ENCODE results near the gene FUT7. TPM values are rescaled to one million over a fixed set of nuclear protein-coding genes. Genes with fewer than 3 reads are reported as not detected.

Gene FUT7
- total RNA-seq, 1 experiment from 2014 or later: not detected

GRCh38 chr9:137009217-137009616 is 22.7 kb downstream of the FUT7 start:
- Histone ChIP-seq H3K79me1 (ENCODE audit: insufficient read depth, low read depth, low read length, poor library complexity, severe bottlenecking) (no peaks in the 10 kb centered on the region), H2AK5ac (ENCODE audit: insufficient read length, low read length) (no peak overlapping the region), H3K4me2 (ENCODE audit: insufficient read depth, insufficient read length, low read length) (no peak overlapping the region), H3K9ac (ENCODE audit: extremely low read depth, insufficient read length, low read length) (no peak overlapping the region), H3K23me2 (ENCODE audit: insufficient read length, low read depth, low read length, poor library complexity, severe bottlenecking) (no peaks in the 10 kb centered on the region), H3K79me2 (ENCODE audit: insufficient read depth, low read length) (no peaks in the 10 kb centered on the region), H3K23ac (ENCODE audit: insufficient read length, low read depth, low read length) (no peak overlapping the region), H2AFZ (ENCODE audit: low read length) (no peak overlapping the region), H3K27me3 (ENCODE audit: insufficient read depth, low read length) (no peaks in the 10 kb centered on the region), H3K14ac (ENCODE audit: insufficient read depth, low read length) (no peak overlapping the region), H3K9me3 (ENCODE audit: control insufficient read depth, low read depth, low read length) (no peaks in the 10 kb centered on the region), H4K8ac (replicated peaks; ENCODE audit: insufficient read length, low read depth, low read length) (no peak overlapping the region), H2BK120ac (ENCODE audit: low read depth, low read length, poor library complexity, severe bottlenecking) (no peak overlapping the region), H4K91ac (ENCODE audit: insufficient read length, low read depth, low read length) (no peak overlapping the region), H3K4ac (ENCODE audit: low read depth, low read length) (no peak overlapping the region), H2BK20ac (ENCODE audit: low read depth, low read length, poor library complexity, severe bottlenecking) (no peak overlapping the region), H3K18ac (ENCODE audit: insufficient read length, low read depth, low read length) (no peak overlapping the region), H3K4me1 (ENCODE audit: insufficient read depth, low read length) (no peaks in the 10 kb centered on the region), H4K20me1 (ENCODE audit: control insufficient read depth, insufficient read depth, insufficient read length) (peaks cover 2% of the 10 kb centered on the region), H2BK5ac (ENCODE audit: insufficient read length, low read length) (no peak overlapping the region), H3T11ph (ENCODE audit: low read length) (no peak overlapping the region), H4K5ac (ENCODE audit: insufficient read length, low read depth, low read length) (no peak overlapping the region), H3K27ac (ENCODE audit: insufficient read length, low read depth, low read length) (no peak overlapping the region), H2BK12ac (ENCODE audit: insufficient read length, low read depth, low read length) (no peak overlapping the region), H3K56ac (ENCODE audit: insufficient read length, low read depth, low read length) (no peak overlapping the region), H2BK15ac (ENCODE audit: low read depth, low read length) (no peak overlapping the region)
- Mint-ChIP-seq H3K4me3 (no peak overlapping the region), H3K27me3 (ENCODE audit: low read depth) (peaks cover 8% of the 10 kb centered on the region), H3K4me1 (no peaks in the 10 kb centered on the region), H3K27ac (no peak overlapping the region), H3K36me3 (ENCODE audit: insufficient read depth in 1 of 3, low read depth in 3 of 3) (peaks cover 5 to 7% (median 6%) of the 10 kb centered on the region in 3 experiments; a peak in 5 of 7 replicates), H3K9me3 (peaks cover 16 to 19% of the 10 kb centered on the region in 2 experiments)
- WGBS (ENCODE audit: extremely low coverage, insufficient read length, low lambda C conversion rate): no CpG with 5 or more reads among the region's 18 CpGs
- no peak for TF ChIP-seq CTCF (conservative IDR thresholded peaks at IDR 0.05)
- no peak for DNase-seq

Measured in H9 (cell line).